ENCODE results near the gene TEX11. TPM values are rescaled to one million over a fixed set of nuclear protein-coding genes. Genes with fewer than 3 reads are reported as not detected.
"Not testable (repeated sequence)": the region's sequence is repeated elsewhere in the genome, so short reads cannot be mapped to it uniquely, and the experiment has no call there.

Gene TEX11
- total RNA-seq, 4 donors from 2014 or later, result not detected

DNA sequence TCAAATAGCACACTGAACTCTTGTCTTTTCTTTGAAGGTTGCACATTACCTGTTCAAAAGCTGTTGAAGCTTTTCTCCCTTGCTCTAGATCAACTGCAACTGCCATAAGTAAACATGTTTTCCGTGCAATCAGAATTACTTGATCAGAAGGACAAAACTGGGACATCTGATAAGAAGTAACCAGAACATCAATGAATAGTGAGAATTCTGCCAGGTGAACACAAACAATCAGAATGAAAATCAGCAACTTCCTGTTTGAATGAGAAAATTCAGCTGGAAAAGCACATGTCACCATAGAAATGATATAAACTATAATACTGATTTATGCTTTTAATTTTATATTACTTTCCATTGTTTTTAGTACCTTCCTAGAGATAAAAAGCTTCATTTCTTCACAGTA lies 303.2 kb downstream of the TEX11 start:
- TF ChIP-seq, protein P1, sequence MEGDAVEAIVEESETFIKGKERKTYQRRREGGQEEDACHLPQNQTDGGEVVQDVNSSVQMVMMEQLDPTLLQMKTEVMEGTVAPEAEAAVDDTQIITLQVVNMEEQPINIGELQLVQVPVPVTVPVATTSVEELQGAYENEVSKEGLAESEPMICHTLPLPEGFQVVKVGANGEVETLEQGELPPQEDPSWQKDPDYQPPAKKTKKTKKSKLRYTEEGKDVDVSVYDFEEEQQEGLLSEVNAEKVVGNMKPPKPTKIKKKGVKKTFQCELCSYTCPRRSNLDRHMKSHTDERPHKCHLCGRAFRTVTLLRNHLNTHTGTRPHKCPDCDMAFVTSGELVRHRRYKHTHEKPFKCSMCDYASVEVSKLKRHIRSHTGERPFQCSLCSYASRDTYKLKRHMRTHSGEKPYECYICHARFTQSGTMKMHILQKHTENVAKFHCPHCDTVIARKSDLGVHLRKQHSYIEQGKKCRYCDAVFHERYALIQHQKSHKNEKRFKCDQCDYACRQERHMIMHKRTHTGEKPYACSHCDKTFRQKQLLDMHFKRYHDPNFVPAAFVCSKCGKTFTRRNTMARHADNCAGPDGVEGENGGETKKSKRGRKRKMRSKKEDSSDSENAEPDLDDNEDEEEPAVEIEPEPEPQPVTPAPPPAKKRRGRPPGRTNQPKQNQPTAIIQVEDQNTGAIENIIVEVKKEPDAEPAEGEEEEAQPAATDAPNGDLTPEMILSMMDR (IDR thresholded peaks at IDR 0.05), result no peak
- TF ChIP-seq POLR2A (IDR thresholded peaks at IDR 0.05) (no peak), EP300 (IDR thresholded peaks at IDR 0.05) (no peak)
- H3K9me3 ChIP-seq, result no peaks in the 10 kb centered on the region
- no peak overlapping the region for H3K27ac ChIP-seq
- no peak overlapping the region for H3K4me3 ChIP-seq
- H3K27me3 ChIP-seq, result peaks cover 0 to 6% of the 10 kb centered on the region in 2 donors
- DNase-seq (ENCODE audit: low spot score in 2 of 2), result no peak
- 52 to 88% methylated on average over 1 of the region's 1 CpG for WGBS, 2 donors
- no peaks in the 10 kb centered on the region for H3K36me3 ChIP-seq
- H3K4me1 ChIP-seq, result no peaks in the 10 kb centered on the region

DNA sequence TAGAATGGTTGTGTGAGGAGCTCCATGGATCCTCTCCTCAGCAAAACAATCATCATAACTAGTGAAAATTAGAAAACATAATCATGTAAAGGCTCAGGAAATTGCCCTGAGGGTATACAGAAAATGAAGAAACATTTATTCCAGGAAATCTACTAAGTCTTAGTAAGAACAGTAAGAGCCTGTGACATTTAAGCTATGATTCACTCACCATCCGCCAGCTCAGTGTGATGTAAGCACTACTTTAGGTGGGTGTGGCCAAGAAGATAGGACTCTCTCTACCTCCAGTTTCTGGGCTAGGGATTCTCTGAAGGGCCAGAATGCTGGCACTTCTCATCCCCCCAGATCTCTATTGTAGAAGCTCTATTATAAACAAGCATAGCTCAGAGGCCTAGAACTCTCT lies 316.4 kb downstream of the TEX11 start:
- WGBS, 2 donors, result 58 to 68% methylated on average over 1 of the region's 1 CpG
- H3K9me3 ChIP-seq, result no peaks in the 10 kb centered on the region

DNA sequence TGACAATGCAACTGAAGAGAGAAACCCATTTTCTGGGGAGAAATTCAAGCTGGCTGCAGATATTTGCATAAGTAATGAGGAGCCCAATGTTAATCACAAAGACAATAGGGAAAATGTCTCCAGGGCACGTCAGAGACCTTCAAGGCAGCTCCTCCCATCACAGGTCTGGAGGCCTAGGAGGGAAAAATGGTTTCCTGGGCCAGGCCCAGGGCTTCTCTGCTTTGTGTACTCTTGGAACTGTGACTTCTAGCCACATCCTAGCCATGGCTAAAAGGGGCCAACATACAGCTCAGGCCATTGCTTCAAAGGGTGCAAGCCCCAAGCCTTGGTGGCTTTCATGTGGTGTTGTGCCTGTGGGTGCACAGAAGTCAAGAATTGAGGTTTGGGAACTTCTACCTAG lies 321.4 kb downstream of the TEX11 start:
- WGBS, 2 donors, result 23% methylated on average over 1 of the region's 1 CpG; no CpG with 5 or more reads in 1 of the 2 donors
- H3K27ac ChIP-seq; H3K9me3 ChIP-seq; DNase-seq (ENCODE audit: low spot score in 2 of 2); H3K27me3 ChIP-seq; H3K36me3 ChIP-seq; H3K4me1 ChIP-seq; H3K4me3 ChIP-seq: not testable (repeated sequence)

More for the DNA sequence above, 316.4 kb downstream of the TEX11 start:
- H3K4me3 ChIP-seq, result no peak overlapping the region
- no peaks in the 10 kb centered on the region for H3K4me1 ChIP-seq
- H3K27ac ChIP-seq, result no peak overlapping the region
- no peak for DNase-seq (ENCODE audit: low spot score in 2 of 2)
- H3K27me3 ChIP-seq, result no peaks in the 10 kb centered on the region
- no peak for TF ChIP-seq POLR2A (IDR thresholded peaks at IDR 0.05)
- no peak for TF ChIP-seq EP300 (IDR thresholded peaks at IDR 0.05)
- TF ChIP-seq, protein P1 (IDR thresholded peaks at IDR 0.05), result no peak
- no peaks in the 10 kb centered on the region for H3K36me3 ChIP-seq

DNA sequence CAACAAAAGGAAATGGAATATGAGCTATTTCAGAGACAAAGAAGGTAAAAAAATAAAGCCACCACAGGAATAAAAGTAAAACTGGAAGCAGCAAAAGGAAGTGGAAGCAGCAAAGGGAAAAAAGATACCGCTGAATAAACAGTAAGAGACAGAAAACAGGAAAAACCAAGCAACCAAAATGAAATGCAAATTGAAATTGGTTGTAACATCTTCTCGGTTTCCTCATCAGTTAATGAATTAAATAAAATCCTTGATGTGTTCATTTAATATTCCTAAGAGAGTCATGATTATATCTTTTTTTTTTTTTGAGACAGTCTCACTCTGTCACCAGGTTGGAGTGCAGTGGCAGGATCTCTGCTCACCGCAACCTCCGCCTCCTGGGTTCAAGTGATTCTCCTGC lies 331.1 kb downstream of the TEX11 start:
- Histone ChIP-seq H3K9me3 (peaks cover 0 to 10% (median 1%) of the 10 kb centered on the region in 4 donors), H3K27ac (no peak overlapping the region), H3K36me3 (no peaks in the 10 kb centered on the region), H3K27me3 (no peaks in the 10 kb centered on the region), H3K4me1 (no peaks in the 10 kb centered on the region), H3K4me3 (no peak overlapping the region)
- 80 to 94% methylated on average over 4 of the region's 4 CpGs for WGBS, 2 donors
- no peak for DNase-seq (ENCODE audit: low spot score in 2 of 2)
- no peak for TF ChIP-seq EP300 (IDR thresholded peaks at IDR 0.05)
- TF ChIP-seq, protein P1 (IDR thresholded peaks at IDR 0.05), result no peak
- no peak for TF ChIP-seq POLR2A (IDR thresholded peaks at IDR 0.05)

DNA sequence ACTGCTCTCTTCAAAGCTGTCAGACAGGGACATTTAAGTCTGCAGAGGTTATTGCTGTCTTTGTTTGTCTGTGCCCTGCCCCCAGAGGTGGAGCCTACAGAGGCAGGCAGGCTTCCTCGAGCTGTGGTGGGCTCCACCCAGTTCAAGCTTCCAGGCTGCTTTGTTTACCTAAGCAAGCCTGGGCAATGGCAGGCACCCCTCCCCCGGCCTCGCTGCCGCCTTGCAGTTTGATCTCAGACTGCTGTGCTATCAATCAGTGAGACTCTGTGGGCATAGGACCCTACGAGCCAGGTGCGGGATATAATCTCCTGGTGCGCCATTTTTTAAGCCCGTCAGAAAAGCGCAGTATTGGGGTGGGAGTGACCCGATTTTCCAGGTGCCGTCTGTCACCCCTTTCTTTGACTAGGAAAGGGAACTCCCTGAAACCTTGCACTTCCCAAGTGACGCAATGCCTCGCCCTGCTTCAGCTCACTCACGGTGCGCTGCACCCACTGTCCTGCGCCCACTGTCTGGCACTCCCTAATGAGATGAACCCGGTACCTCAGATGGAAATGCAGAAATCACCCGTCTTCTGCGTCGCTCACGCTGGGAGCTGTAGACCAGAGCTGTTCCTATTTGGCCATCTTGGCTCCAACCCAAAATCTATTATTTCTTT lies 338.5 kb downstream of the TEX11 start:
- H3K9me3 ChIP-seq, result not testable (repeated sequence)

DNA sequence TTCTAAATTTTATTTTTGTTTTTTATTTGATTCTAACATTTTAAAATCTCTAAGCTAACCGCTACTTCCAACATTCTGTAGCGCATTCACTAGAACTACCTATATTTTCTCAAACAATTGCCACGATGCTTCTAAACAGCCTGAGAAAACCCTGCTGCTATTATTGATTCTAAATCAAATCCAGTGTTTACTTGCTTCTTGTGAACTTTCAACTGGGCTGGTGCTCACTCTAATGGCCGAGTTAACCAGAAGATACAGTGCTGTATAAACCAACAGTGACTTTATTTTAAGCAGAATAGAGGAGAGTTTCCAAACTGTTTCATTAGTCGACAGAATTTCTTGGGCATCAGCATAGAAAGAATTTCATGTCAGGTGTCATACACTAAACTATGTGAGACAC lies 353.6 kb downstream of the TEX11 start:
- H3K36me3 ChIP-seq, result no peaks in the 10 kb centered on the region
- peaks cover 0 to 4% (median 0%) of the 10 kb centered on the region in 4 donors for H3K9me3 ChIP-seq
- TF ChIP-seq, protein P1 (IDR thresholded peaks at IDR 0.05), result no peak
- no peak for TF ChIP-seq EP300 (IDR thresholded peaks at IDR 0.05)
- no peak for TF ChIP-seq POLR2A (IDR thresholded peaks at IDR 0.05)
- peaks cover 0 to 5% (median 2%) of the 10 kb centered on the region in 4 donors for H3K4me1 ChIP-seq
- peaks cover 0 to 5% of the 10 kb centered on the region in 2 donors for H3K27me3 ChIP-seq
- H3K4me3 ChIP-seq, result no peak overlapping the region
- no peak overlapping the region for H3K27ac ChIP-seq
- DNase-seq (ENCODE audit: low spot score in 2 of 2), result no peak
- WGBS, 2 donors, result 70 to 73% methylated on average over 5 of the region's 5 CpGs

More for the DNA sequence above, 338.5 kb downstream of the TEX11 start:
- not testable (repeated sequence) for H3K27me3 ChIP-seq; H3K4me3 ChIP-seq; DNase-seq (ENCODE audit: low spot score in 2 of 2); H3K4me1 ChIP-seq; H3K27ac ChIP-seq; H3K36me3 ChIP-seq
- 89 to 91% methylated on average over 20 to 21 of the region's 21 CpGs for WGBS, 2 donors
